ENCODE measurements around the gene AMOT. TPM values are rescaled to one million over a fixed set of nuclear protein-coding genes. Genes with fewer than 3 reads are reported as not detected.

Gene AMOT, protein sequence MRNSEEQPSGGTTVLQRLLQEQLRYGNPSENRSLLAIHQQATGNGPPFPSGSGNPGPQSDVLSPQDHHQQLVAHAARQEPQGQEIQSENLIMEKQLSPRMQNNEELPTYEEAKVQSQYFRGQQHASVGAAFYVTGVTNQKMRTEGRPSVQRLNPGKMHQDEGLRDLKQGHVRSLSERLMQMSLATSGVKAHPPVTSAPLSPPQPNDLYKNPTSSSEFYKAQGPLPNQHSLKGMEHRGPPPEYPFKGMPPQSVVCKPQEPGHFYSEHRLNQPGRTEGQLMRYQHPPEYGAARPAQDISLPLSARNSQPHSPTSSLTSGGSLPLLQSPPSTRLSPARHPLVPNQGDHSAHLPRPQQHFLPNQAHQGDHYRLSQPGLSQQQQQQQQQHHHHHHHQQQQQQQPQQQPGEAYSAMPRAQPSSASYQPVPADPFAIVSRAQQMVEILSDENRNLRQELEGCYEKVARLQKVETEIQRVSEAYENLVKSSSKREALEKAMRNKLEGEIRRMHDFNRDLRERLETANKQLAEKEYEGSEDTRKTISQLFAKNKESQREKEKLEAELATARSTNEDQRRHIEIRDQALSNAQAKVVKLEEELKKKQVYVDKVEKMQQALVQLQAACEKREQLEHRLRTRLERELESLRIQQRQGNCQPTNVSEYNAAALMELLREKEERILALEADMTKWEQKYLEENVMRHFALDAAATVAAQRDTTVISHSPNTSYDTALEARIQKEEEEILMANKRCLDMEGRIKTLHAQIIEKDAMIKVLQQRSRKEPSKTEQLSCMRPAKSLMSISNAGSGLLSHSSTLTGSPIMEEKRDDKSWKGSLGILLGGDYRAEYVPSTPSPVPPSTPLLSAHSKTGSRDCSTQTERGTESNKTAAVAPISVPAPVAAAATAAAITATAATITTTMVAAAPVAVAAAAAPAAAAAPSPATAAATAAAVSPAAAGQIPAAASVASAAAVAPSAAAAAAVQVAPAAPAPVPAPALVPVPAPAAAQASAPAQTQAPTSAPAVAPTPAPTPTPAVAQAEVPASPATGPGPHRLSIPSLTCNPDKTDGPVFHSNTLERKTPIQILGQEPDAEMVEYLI
- 2.0 and 2.1 TPM in 2 replicates for total RNA-seq

GRCh38 chrX:112840382-112841113, at the start of gene AMOT:
Gene AMOT, minus strand, starts transcription at chrX:112840831. Its CDS starts 17,705 bp downstream, at chrX:112823126.

Other genes starting within 250 kb of the AMOT start
- gene LHFPL1, start 160.9 kb downstream of the AMOT start, total RNA-seq, result 0.13 and 0.17 TPM in 2 replicates